HG03457 (cell line): Measurements from ENCODE around the gene FRMPD4.

Experiments used
- ATAC-seq: cut with Tn5 transposase; IDR thresholded peaks from one replicate; pipeline ENCODE4 v1.9.1; 2021; ENCODE audit warnings: moderate number of reproducible peaks; ENCODE audit not compliant: unreplicated experiment

The FRMPD4 gene

DNA sequence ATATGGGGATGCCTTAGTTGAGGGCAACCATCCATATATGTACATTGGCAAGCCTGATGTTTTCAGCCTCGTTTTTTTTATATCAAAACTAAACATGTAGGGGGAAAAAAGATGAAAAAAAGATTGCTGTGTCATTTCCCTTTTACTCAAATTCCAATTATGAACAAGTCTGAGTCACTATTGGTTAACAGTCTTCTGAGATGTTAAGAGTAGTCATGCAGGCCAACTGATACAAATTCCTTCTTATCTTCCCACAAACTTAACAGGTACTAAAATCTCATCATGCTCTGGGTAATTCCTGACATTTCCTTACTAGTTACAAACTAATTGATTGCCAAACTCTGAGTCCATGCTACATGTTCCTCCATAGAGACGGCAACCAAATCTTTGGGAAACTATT is 222.1 kb downstream of the FRMPD4 start:
- ATAC-seq, result no peak

DNA sequence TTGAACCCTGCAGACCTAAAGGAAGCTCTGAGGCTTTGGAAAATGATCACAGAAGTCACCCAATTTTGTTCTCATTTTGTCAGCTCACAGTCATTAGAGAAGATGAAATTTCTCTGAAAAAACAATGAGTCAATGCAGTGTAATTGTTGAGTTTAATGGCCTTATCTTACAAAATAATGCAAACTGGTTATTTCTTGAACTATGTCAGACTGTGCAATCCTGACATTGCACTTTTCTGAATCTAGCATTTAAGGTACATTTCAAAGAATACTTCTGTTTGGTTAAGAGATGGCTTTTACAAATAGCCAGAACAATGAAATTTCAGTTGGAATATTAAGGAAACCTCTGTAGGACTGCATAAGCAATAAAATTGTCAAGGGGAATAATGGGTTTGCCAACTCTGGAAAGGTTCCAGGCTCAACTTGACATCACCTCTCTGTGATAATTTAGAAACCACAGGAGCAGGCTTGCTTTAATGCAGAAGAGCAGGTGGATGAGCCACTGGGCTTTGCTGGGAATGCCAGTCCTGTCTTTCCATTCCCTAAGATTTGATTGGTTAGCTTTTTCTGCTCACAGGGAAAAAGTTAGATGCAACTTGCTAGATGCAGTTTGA is 222.8 kb downstream of the FRMPD4 start:
- no peak for ATAC-seq

DNA sequence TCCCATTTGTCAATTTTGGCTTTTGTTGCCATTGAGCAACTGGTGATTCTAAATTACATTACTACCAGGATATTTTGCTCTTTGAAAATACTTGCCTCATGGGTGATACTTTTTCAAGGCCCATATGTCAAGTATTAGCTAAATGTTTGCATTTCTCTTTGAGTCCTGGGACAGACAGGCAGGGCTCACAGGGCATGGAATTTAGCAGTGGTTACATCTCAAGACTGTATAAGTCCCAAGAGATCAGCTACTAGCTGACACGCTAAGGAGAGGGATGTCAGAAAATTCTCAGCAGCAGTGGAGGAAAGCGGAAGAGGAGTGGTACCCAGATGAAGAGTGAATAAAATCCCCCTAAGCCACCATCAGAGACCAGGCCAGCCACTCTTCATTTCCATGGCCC is 224.9 kb downstream of the FRMPD4 start:
- no peak for ATAC-seq

DNA sequence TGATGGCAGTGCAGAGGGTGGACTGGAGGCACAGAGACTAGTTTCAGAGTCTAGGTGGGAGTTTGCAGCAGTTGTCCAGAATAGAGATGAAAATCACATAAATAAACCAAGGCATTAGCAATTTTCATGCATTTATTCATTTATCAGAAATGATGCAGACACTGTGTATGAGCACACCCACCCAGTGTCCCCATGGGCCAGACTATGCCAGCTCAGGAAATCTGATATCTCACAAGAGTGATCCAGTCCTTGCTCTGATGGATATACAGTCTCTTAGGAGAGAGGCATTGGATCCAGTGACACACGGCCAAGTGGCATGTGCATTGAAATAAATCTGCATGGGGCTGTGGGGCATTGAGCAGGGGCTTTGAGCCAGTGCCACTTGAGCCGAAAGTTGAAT is 228.2 kb downstream of the FRMPD4 start:
- ATAC-seq, result no peak

DNA sequence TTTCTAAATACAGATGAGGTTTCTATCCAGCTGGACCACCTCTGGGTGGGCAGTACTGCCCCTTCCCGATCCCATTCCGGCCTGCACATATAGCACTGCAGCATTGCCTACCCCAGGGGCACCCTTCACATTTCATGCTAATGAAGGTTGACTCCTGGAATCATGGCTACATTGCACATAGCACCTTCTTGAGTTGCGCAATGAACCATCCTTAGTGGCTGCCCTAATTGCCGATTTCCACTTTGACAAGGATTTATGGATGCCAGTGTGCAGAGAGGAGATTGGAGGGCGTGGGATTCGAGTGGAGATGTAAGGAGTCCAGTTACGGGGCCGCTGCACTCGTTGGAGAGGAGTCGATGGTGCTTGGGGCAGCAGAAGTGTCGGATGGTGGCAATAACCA is 229.0 kb downstream of the FRMPD4 start:
- no peak for ATAC-seq

DNA sequence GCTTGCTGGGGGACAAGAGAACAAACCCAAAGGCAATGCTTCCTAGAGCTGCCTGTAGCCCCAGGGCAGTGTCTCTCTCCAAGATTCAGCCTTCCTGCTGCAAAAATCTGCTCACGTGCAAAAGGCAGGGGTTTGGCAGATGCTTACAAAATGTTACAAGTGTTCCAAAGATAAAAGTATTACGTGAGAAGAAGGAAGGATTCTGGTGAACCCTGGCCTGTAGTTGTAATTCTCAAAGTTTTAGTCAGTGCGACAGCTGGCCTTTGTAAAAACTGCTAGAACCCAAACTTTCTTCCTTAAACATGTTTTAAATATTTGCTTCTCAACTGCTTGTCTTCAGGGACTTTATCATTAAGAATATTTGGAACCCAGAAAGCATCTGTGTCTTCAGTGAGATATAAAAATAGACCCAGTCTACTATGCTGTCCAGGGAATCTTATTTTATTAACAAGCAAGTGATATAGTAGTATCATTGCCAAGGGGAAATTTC is 232.3 kb downstream of the FRMPD4 start:
- ATAC-seq, result no peak

DNA sequence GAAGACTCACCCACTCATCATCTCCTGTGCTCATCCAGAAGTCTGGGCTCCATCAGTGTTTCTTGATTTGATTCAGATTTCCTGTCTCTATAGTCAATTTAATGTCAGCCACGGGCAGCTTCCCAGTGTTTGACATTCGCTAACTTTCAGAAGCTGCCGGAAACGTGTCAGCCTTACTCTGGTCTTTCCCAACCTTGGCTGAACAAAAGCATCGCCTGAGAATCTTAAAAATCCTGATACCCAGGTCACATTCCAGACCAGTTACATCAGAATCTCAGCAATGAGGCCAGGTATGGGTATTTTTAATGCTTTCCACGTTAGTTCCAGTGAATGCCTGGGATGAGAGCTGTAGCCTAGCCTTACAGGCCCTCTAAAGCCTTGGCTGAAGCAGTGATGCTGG is 233.8 kb downstream of the FRMPD4 start:
- ATAC-seq, result no peak

DNA sequence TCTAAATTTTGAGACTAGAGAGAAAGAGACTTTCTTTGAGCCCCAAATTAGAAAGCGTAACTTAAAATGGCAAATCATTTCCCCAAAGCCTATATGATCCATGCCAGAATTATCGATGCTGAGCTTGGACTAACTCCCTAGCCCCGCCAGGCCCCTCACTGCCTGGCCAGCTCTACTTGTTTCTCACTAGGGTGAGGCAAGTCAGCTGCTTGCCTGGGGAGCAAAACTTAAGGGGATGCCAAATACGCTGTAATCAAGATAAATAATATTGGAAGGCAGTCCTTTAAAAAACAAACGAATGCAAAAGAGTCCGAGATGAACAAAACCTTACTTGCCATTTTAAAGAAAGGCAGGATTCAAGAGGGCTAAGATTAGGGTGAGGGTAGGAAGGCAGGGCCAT is 236.0 kb downstream of the FRMPD4 start:
- ATAC-seq, result no peak

DNA sequence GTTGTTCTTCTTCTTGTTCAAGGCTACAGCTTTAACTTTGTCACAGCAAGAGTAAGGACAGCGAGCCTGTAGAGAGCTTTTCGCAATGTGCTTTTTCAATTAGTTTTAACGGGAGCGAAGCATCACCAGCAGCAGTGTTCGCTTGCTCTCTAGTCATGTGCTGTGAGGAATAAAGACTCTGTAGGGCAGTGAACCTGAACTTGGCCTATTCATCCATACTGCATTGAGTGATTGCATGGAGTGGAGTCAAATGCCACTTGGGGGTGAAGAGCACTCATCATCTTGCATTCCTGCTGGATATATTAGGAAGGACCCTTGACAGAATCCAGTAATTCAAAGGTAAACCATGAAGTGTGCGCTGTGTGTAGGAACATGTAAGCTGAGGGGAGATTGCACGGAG is 240.0 kb downstream of the FRMPD4 start:
- ATAC-seq, result no peak

DNA sequence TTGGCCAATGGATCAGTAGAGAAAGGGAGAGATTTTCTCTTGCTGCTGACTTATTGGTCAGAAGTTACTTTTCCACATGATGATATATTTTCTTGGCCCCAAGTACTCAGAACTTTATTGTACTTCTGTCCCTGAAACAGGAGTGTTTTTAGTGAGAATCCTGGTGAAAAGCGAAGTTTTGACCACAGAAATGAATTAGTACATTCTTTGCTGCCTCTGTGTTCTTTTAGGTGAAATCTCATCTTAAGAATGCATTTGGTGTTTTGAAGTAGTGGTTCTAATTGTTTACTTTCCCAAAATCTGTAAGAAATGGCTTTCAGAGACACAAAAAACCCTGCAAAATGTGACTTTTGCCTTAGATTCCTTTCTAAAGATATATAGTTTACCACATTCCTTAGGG is 240.4 kb downstream of the FRMPD4 start:
- ATAC-seq, result no peak

DNA sequence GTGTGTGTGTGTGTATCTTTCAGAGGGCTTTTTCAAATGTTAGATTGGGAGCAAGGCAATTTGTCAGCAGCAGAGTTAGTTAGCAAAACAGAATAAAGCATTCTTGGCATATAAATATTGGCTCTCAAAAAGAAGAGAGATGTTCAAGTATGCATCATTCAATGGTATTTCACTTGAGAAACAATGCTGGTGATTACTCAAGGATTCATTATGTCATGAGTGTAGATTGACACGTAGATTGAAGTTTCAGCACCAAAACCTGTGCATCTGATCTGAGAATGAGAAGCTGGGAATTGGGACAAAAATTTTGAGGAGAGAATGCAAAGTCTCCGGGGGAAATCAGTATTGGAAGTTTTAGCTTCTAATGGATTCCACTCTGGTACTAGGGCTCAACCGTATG is 241.4 kb downstream of the FRMPD4 start:
- no peak for ATAC-seq

DNA sequence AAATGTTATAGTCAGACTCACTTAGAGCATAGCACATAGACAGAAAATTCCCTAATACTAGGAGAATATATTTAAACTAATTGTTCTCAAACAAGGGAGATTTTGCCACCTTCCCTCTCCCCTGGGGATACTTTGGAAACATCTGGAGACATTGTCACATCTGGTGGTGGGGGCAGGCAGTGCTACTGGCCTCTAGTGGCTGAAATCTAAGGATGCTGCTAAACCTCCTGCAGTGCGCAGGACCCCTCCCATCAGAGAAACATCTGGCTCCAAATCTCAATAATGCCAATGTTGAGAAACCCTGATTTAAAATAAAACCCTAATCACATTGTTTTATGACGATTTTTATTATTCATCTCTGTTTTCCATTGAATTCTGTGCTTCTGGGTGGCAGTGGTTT is 244.9 kb downstream of the FRMPD4 start:
- no peak for ATAC-seq

DNA sequence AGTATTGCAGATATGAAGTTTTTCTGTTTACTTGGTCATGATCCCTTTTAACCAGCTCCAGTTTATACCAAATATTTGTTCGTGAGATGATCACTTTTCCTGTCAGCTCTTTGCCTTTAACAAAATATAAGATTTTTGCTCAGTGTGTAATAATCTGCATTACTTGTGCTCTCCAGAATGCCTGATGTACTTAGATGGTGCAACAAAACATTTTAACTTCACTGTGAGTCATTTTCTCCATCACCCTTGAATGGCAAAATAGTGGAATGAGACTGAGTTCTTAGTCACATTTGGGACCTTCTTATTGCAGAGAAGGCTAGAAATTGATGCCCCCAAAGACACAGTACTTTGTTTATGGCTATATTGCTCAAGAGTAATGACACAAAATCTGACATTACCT is 252.0 kb downstream of the FRMPD4 start:
- ATAC-seq, result no peak

DNA sequence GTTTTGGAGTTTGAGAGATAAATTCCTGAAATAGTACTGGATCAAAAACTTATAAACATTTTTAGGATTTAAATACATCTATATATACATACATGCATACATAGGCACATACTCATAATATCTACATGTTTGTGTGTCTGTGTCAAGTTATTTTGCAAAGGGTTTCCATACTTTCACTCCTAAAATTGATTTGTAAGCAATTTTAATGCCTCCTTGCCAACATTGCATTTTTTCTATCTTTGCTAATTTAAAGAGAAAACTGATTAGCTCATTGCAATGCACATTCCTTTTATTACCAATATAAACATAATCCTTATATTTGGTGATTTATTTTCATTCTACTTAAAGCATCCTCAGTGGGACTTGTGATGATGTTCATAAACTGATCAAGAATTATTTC is 258.3 kb downstream of the FRMPD4 start:
- ATAC-seq, result no peak

DNA sequence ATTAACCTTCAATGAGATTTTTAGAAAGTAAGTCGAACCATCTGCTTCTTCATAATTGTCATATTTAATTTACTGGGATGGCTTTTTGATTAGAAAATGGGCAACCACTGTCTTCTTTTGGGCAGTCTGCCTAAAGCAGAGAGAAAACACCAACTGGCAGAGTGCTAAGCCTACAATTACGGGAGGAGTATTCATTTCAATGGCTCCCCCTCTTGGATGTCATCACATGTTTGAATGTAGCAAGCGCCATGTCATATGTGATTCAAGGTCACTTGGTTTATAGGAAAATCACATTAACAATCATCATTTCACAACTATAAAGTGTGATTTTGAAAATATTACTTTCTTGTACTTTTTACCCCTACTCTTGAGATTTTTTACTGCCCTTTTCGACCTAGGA is 261.9 kb downstream of the FRMPD4 start:
- no peak for ATAC-seq

DNA sequence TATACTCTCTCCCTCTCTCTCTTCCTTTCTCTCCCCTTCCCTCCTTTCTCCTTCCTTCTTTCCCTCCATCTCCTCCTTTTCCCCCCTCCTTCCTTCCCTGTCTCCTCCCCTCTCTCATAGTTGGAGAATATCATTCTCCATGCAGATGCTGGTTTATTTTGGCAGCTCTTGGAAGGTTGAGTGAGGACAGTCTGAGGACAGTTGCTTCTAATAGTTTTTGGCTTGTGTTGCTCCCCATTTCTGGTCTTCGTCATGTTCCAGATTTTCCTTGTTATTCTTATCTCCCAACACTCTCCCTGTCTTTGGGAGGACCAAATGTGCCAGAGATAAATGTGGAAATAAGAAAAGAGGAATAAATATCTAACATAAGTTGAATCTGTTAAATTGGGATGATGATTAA is 263.0 kb downstream of the FRMPD4 start:
- no peak for ATAC-seq

DNA sequence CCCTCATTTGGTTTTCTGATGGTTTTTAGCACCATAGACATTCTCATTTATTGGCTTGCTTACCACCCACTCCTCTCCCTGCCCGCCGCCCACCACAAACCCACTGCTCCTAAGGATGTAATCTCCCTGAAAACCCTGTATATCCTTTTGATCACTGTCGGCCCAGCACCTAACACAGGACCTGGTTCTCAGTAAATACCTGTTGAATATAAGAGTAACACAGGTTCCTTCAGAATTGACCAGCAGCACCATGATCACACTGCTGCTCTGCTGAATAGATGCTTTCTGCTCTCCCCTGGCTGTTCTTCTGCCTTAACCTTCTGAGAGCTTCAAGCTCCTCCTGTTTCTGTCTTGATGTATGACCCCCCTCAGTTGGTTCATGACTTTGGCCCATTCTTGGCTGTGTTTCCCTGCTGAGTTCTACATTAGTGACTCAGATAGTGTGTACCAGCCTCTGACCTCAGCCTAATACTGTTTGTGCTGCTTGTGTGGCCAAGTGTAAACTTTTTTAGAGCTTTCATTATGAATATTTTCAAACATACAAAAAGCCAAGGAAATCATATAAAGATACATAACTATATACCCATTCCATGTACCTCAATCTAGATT is 265.3 kb downstream of the FRMPD4 start:
- no peak for ATAC-seq

DNA sequence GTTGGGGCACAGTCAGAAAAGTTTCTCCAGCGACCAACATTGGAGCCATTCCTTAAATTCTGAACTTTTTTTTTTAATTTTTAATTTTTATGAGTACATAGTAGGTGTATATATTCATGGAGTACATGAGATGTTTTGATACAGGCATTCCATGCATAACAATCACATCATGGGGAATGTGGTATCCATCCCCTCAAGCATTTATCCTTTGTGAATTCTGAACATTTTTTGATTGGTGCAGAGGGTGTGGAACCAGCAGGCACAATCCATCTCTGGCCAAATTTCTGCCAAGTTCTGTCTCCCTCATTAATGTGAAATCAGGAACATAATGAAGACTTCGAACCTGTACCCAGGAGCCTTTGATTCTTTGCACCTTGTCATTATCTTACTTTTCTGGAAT is 267.0 kb downstream of the FRMPD4 start:
- ATAC-seq, result no peak

DNA sequence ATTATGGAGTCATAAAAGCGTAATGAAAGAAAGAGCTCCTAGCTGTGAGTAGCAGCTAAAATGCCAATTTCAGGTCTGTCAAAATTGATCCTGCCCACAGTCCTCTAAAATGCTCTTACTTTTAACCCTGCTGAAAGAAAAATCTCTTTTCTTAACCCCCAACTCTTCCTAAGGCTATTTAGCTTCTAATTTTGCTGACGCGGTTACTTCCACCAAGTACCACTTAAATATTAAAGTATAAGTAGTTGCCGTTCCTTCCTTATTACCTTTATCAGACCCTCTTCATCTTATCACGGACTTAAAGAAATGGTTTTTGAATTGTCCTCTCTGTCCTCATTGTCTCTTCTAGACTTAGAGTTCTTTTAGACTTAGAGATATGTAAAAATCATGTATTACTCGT is 272.2 kb downstream of the FRMPD4 start:
- ATAC-seq, result no peak

DNA sequence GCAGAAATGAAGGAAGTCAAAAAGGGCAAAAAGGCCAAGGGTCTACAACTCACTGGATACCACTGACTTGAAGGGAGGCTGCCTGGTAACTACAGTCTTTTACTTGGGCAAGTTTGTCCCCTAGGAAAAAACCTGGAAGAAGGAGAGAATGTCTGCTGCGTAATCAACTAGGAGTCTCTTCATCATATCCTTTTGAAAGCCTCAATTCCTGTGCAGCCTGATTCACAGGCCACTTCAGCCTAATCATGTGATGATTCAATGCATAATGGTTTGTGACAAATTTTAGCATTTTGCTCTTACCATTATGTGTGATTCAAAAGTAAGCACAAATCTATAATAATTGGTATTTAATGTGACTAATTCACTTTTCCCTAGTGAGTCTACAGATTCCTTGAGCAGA is 273.6 kb downstream of the FRMPD4 start:
- ATAC-seq, result no peak

DNA sequence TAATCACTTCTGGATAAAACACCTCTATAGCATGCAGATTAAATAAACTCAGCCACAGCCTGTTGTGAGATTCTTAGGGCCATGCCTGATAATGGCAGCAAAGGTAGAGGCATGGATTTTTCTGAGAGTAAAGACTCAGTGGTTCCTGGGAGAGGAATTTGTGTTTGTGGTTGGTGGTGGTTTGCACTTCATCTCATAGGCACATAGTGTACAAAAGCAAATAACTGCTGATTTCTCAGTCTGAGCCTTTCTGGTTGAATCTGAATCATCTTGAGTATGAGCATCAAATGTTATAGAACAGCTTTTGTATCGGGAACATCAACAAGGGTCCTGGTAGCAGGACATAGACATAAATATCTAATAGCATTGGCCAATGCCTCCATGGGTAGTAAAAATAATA is 274.3 kb downstream of the FRMPD4 start:
- no peak for ATAC-seq

DNA sequence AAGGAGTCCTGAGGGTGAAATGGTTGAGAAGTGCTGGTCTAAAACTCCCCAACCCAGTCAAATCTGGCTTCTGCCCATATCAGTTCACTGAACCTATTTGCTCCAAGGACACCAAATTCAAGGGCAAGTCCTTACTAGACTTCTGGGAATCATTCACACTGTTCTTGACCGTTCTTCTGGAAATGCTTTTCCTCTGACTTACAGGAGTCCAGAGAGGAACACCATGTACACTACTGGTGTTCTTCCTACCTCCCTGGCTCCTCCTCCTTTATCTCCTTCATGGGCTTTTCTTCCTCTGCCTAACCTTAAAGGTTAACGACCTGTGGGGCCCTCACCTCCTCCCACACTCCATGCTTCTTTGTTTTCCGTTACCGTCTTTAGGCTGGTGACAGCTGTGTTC is 281.3 kb downstream of the FRMPD4 start:
- no peak for ATAC-seq

DNA sequence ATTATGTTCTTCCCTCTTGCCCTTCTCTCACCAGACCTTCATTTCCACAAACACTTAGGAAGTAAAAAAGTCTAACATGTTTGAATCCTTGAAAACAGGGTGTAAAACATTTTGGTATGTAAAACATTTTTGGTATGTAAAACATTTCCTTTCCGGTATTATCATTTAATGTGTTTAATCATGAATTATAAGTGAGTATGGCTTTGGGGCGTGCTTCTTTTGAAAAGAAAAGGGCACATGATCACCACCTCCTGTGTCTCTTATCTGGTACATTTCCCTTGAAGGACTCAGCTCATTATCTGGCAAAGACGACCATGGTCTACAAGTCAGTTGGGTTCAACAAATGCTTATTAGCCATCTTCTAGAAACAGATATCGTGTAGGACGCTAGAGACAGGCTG is 283.6 kb downstream of the FRMPD4 start:
- ATAC-seq, result no peak
